Kidney (tissue), 14 donors: ENCODE results near the gene AK3. TPM values are rescaled to one million over a fixed set of nuclear protein-coding genes. Genes with fewer than 3 reads are reported as not detected.
A peak's percentile ranks its signal among the peaks of the same experiment; 100 is the strongest.

Experiments used
- DNase-seq, 5 donors: peaks; one replicate each; pipeline ENCODE4 v3.0.0-alpha.2; 2013 to 2020
- FAIRE-seq: peaks from 2 replicates; lab custom pipeline; 2012; peaks lifted over from hg19 to GRCh38; lab: Jason Lieb, UNC
- H3K27ac ChIP-seq, 2 donors: one replicate each; pipeline ENCODE4 v1.7.0; 2013; ENCODE audit warnings: low read depth in 2 of 2, low read length in 2 of 2, inconsistent platforms in 1 of 2
- H3K27me3 ChIP-seq: one replicate; pipeline ENCODE4 v1.7.1; 2013; ENCODE audit warnings: low read length, inconsistent platforms; ENCODE audit not compliant: control insufficient read depth, insufficient read depth
- H3K36me3 ChIP-seq, 3 donors: one replicate each; pipeline versions ENCODE4 v1.7.0 to v1.7.1; 2013; ENCODE audit warnings: low read length in 3 of 3, control low read depth in 1 of 3, inconsistent platforms in 1 of 3; ENCODE audit not compliant: insufficient read depth in 3 of 3, control insufficient read depth in 2 of 3
- H3K4me1 ChIP-seq, 3 donors: one replicate each; pipeline versions ENCODE4 v1.7.0 to v1.7.1; 2013; ENCODE audit warnings: low read length in 3 of 3, inconsistent platforms in 1 of 3, low read depth in 1 of 3; ENCODE audit not compliant: control insufficient read depth in 2 of 3, insufficient read depth in 2 of 3
- H3K4me3 ChIP-seq, 3 donors: one replicate each; pipeline versions ENCODE4 v1.7.0 to v1.8.1; 2013; ENCODE audit warnings: low read length in 3 of 3, control low read depth in 1 of 3, inconsistent platforms in 1 of 3
- H3K9ac ChIP-seq, 3 donors: one replicate each; pipeline versions ENCODE4 v1.7.0 to v1.7.1; 2013; ENCODE audit warnings: low read length in 3 of 3, control low read depth in 1 of 3, inconsistent platforms in 1 of 3
- H3K9me3 ChIP-seq, 3 donors: one replicate each; pipeline versions ENCODE4 v1.7.0 to v1.7.1; 2013; ENCODE audit warnings: low read length in 3 of 3, control low read depth in 1 of 3, inconsistent platforms in 1 of 3; ENCODE audit not compliant: control insufficient read depth in 2 of 3, insufficient read depth in 1 of 3
- CTCF ChIP-seq: IDR thresholded peaks from 3 replicates; pipeline ENCODE4 v1.5.1; 2012; ENCODE audit warnings: mild to moderate bottlenecking, moderate library complexity, borderline replicate concordance; ENCODE audit not compliant: insufficient read depth; ENCODE audit errors: extremely low read depth
- intact Hi-C: fragments of 100-400 bp; cut with DNase I; formaldehyde crosslinking; loops from one replicate; pipeline ENCODE4 v1.11.1; 2022
- polyA plus RNA-seq: library from polyadenylated mRNA; stranded (reverse); fragments of 350-450 nt; fragmentation: Illumina TruSeq; extraction: RNeasy Lipid Tissue Mini Kit (QIAGEN cat#74804); gene quantifications from one replicate; pipeline ENCODE4 v1.2.3, GENCODE V29; 2014; ENCODE audit warnings: low read depth, low replicate concordance; ENCODE audit not compliant: insufficient read depth
- total RNA-seq: library from RNA; stranded (reverse); fragmentation: NEBNext Ultra II Directional; extraction: Animal tissue kit (Norgen Biotek cat#: 25700); gene quantifications from one replicate; pipeline ENCODE4 v1.2.1, GENCODE V29; 2021
- donor health status: control.
- donor health status: control.
- donor health status: control.
- donor health status: control.
- donor health status: control.
- donor health status: DM: yes; HTN: yes; CAD: no.
- donor health status: Normal renal cell carcinoma (clear cell type).

The AK3 gene
- total and polyA plus RNA-seq, 2 donors from 2014 or later, result 70.9 to 93.5 TPM

GRCh38 chr9:4700091-4700490 is 40.9 kb downstream of the AK3 start:
- no peaks in the 10 kb centered on the region for H3K27me3 ChIP-seq
- H3K4me1 ChIP-seq, result no peaks in the 10 kb centered on the region
- H3K9ac ChIP-seq, result no peak overlapping the region
- H3K9me3 ChIP-seq, result no peaks in the 10 kb centered on the region
- DNase-seq (no peak), FAIRE-seq (no peak)
- H3K36me3 ChIP-seq, result peaks cover 4 to 31% (median 6%) of the 10 kb centered on the region in 3 donors
- H3K27ac ChIP-seq, result no peak overlapping the region
- H3K4me3 ChIP-seq, result no peak overlapping the region
- no peak for TF ChIP-seq CTCF
- intact Hi-C loops, result no loop called here

GRCh38 chr9:4691795-4692194 is 49.2 kb downstream of the AK3 start:
- H3K4me3 ChIP-seq, result no peak overlapping the region
- H3K4me1 ChIP-seq, result no peaks in the 10 kb centered on the region
- no peak for FAIRE-seq
- no peak overlapping the region for H3K9ac ChIP-seq
- intact Hi-C loops, result no loop called here
- no peak for DNase-seq
- TF ChIP-seq CTCF, result no peak
- no peaks in the 10 kb centered on the region for H3K27me3 ChIP-seq
- H3K36me3 ChIP-seq, result peaks cover 0 to 21% (median 4%) of the 10 kb centered on the region in 3 donors
- H3K9me3 ChIP-seq, result no peaks in the 10 kb centered on the region
- H3K27ac ChIP-seq, result no peak overlapping the region

- no peak for TF ChIP-seq CTCF
- Histone ChIP-seq H3K9me3 (no peaks in the 10 kb centered on the region), H3K27ac (no peak overlapping the region), H3K27me3 (no peaks in the 10 kb centered on the region), H3K4me3 (no peak overlapping the region), H3K9ac (no peak overlapping the region), H3K36me3 (peaks cover 2 to 35% (median 6%) of the 10 kb centered on the region in 3 donors), H3K4me1 (no peaks in the 10 kb centered on the region)
- DNase-seq (no peak), FAIRE-seq (no peak)
- intact Hi-C loops, result no loop called here
Measured at GRCh38 chr9:4690144-4690543, 50.9 kb downstream of the AK3 start.

GRCh38 chr9:4689687-4690104 is 51.3 kb downstream of the AK3 start:
- no peaks in the 10 kb centered on the region for H3K9me3 ChIP-seq
- intact Hi-C loops, result no loop called here
- no peak overlapping the region for H3K9ac ChIP-seq
- peaks cover 2 to 35% (median 9%) of the 10 kb centered on the region in 3 donors for H3K36me3 ChIP-seq
- FAIRE-seq (no peak), DNase-seq (peak in 2 of 5 donors; percentile 30 to 58)
- no peaks in the 10 kb centered on the region for H3K4me1 ChIP-seq
- TF ChIP-seq CTCF, result no peak
- peak overlapping the region in 1 of 2 donors; percentile 18 for H3K27ac ChIP-seq
- H3K27me3 ChIP-seq, result no peaks in the 10 kb centered on the region
- H3K4me3 ChIP-seq, result no peak overlapping the region
